Right ventricle myocardium inferior (tissue), 1 donor: ENCODE data around the gene CTR9. TPM values are rescaled to one million over a fixed set of nuclear protein-coding genes. Genes with fewer than 3 reads are reported as not detected.
"Not testable (repeated sequence)": the region's sequence is repeated elsewhere in the genome, so short reads cannot be mapped to it uniquely, and the experiment has no call there.

Experiments used
- ATAC-seq: fragments of 200-7000 bp; cut with Tn5 transposase; one replicate; pipeline ENCODE4 v1.9.1; 2020; ENCODE audit warnings: mild to moderate bottlenecking, moderate library complexity
- DNase-seq: peaks from one replicate; pipeline ENCODE4 v3.0.0; 2021; ENCODE audit errors: missing footprints
- intact Hi-C: fragments of 100-400 bp; cut with DNase I; formaldehyde crosslinking; loops from one replicate; pipeline ENCODE4 v1.11.0; 2022
- total RNA-seq: library from RNA; stranded (reverse); fragmentation: NEBNext Ultra II Directional; extraction: Animal tissue kit (Norgen Biotek cat#: 25700); gene quantifications from one replicate; pipeline ENCODE4 v1.2.1, GENCODE V29; 2021
- donor health status: DM: no; HTN: yes; CAD: no; lungs with severe emphysema.

The CTR9 gene
- total RNA-seq, 1 donor from 2014 or later: 20.6 TPM

DNA sequence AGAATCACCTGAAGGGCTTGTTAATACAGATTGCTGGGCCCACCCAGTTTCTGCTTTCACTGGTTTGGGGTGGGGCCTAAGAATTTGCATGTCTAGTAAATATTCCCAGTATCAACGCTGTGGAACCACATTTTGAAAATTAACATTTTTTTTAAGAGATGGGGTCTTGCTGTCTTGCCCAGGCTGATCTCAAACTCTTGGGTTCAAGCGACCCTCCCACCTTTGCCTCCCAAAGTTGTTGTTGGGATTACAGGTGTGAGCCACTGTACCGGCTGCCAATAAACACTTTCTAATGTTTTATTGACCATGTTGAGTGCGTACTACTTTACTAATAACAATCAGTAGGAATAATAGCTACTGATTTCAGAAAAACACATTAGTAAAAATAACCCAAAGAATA is 55.2 kb downstream of the CTR9 start:
- ATAC-seq: no peak
- intact Hi-C loops: loop anchor here (5.0 kb wide), 2 partner anchors 39 to 126 kb away; no protein-coding TSS in a partner anchor

GRCh38 chr11:10807493-10808234 is 56.6 kb downstream of the CTR9 start:
- DNase-seq (peak; percentile 84), ATAC-seq (peak; percentile 29)
- intact Hi-C loops: loop anchor here (2.0 to 5.0 kb wide), 3 partner anchors 40 to 125 kb away; no protein-coding TSS in a partner anchor

More for the DNA sequence above, 55.2 kb downstream of the CTR9 start:
- DNase-seq: no peak

DNA sequence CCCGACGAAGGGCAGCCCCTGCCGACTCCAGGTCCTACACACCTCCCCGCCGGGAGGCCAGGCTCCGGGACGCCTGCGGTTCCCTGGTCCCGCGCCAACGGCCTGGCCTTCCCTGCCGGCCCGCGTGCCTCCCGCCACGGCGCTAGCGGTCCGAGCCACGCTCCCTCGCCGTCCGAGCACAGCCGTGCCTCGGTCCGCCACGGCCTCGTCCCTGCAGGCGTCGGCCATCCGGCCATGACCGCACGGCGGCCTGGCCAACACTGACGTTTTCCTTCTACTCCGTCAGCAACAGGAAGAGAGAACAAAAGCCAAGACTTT is 57.1 kb downstream of the CTR9 start:
- intact Hi-C loops: loop anchor here (2.0 to 5.0 kb wide), 3 partner anchors 41 to 124 kb away; no protein-coding TSS in a partner anchor
- ATAC-seq: peak; percentile 12
- peak; percentile 71 for DNase-seq

- DNase-seq: peak; percentile 99
- peak; percentile 98 for ATAC-seq
- intact Hi-C loops: loop anchor here (1.0 to 5.0 kb wide), 5 partner anchors 41 to 124 kb away; partner anchors contain the start of gene ZBED5
Observed at GRCh38 chr11:10808553-10809372, 57.7 kb downstream of the CTR9 start, which contains the start of gene EIF4G2. EIF4G2 (minus strand) TSS chr11:10808926.

DNA sequence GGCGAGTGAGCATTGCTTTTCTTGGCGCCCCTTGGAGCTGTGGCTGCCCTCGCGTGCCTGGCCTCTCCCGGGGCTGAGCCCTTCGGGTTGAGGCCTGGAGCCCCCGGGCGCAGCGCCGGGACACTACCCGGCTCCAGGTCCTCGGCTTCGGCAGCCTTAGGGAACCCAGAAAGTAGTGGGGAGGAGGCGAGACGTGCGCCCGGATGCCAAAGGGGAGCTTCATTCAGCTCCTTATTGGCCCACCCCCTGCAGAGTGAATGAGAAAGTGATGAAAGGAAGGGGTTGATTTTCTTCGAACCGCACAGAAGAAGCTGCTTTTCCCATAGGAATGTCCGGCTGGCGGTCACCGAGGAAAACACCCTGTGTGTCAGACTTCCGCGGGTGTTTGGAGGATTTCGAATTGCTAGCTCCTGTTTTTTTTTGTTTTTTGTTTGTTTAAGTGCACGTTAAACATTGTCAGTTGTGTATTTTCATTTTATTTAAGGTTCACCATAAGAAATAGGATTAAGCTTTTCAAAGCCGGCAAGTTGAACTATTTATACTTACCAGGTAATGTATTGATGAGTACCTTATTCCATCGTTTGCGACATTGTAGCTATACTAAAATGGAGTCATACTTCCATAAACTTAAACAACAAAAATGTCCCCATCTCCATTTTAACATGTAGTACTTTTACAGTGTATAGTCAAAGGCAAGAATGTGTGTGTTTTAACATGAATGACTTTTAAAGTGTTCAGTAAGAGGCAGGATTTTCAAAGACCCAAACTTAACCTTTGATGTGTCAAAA is 58.5 kb downstream of the CTR9 start:
- peak; percentile 69 for DNase-seq
- intact Hi-C loops: loop anchor here (1.0 to 5.0 kb wide), 5 partner anchors 42 to 123 kb away; partner anchors contain the start of gene ZBED5

GRCh38 chr11:10813945-10814344 is 62.9 kb downstream of the CTR9 start:
- no peak for ATAC-seq
- no peak for DNase-seq
- intact Hi-C loops: no loop called here

More for the DNA sequence above, 58.5 kb downstream of the CTR9 start:
- ATAC-seq: peak; percentile 47

DNA sequence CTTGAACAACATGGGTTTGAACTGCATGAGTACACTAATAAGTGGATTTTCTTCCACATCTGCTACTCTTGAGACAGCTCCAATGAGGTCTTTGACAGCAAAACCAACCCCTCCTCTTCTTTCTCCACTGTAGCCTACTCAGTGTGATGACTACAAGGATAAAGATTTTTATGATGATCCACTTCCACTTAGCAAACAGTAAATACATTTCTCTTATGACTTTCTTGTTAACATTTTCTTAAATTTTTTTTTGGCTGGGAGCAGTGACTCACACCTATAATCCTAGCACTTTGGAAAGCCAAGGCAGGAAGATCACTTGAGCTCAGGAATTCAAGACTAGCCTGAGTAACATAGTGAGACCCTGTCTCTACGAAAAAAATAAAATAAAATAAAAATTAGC is 67.5 kb downstream of the CTR9 start:
- DNase-seq: no peak
- intact Hi-C loops: no loop called here
- no peak for ATAC-seq

DNA sequence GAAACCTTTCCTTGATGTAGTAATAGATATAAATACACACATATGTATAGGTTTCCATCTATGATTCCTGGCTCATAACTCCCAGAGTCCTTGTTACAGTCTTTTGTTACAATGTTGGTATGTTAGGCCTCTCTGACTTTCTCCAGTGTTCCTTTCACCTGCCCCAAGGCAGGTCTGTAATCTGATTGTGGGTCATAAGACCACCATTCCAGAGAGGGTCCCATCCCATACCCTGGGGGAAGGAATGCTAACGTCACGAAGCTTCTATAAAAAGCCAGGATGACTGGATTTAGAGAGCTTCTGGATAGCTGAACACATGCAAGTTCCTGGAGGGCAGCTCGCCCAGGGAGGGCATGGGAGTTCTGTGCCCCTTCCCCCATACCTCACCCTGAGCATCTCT is 71.4 kb downstream of the CTR9 start:
- ATAC-seq, intact Hi-C loops, DNase-seq: not testable (repeated sequence)

DNA sequence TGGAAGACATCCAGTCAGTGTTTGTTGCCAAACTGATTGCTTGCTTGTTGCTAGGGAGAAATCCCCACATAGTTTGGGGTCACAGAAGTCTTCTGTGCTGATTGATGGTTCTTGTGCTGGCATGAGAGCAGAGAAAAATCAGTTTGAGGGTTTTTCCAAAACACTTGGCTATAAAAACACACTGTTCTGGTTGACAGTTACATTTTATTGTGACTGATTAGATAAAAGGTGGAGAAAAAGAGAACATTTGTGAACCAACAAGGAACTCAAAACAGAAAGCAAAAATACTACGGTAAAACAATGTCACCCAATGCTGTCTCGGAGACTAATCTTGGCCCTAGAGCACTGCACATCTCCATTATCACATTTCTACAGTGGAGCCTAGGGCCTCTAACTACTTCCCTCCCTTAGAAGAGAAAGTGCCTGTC is 72.1 kb downstream of the CTR9 start:
- intact Hi-C loops: no loop called here
- no peak for ATAC-seq

DNA sequence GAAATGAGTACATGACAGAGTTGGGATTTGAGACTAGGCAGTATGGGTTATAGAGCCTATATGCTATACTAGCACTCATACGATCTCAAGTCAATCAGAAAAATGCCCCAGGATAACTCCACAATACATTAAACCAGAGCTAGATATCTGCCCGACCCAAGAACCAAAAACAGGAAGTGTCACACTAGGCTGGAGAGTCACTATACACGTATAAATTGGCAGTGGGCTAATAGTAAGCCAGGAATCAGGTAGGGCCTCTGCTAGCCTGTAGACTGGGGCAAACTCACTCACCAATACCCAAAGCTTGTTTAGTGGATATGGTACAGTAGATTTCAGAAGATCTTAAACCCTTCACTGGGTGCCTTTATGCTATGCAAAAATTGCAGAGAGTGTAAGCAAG is 73.8 kb downstream of the CTR9 start:
- DNase-seq (no peak), ATAC-seq (no peak)
- intact Hi-C loops: no loop called here

More for the DNA sequence above, 72.1 kb downstream of the CTR9 start:
- DNase-seq: no peak

DNA sequence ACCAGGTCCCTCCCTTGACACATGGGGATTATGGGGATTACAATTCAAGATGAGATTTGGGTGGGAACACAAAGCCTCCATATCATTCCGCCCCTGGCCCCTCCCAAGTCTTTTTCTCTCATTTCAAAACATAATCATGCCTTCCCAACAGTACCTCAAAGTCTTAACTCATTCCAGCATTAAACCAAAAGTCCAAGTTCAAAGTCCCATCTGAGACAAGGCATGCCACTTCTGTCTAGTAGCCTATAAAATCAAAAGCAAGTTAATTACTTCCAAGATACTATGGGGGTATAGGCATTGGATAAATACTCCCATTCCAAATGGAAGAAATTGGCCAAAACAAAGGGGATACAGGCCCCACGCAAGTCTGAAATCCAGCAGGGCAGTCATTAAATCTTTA is 77.4 kb downstream of the CTR9 start:
- intact Hi-C loops: no loop called here
- ATAC-seq (no peak), DNase-seq (no peak)

- intact Hi-C loops: no loop called here
- ATAC-seq: no peak
- DNase-seq: no peak
Observed at GRCh38 chr11:10829139-10829538, 78.1 kb downstream of the CTR9 start.

Other genes with a start within 250 kb of the CTR9 start
- 37.9 TPM for gene RNF141, start 210.1 kb upstream of the CTR9 start, total RNA-seq
- gene LYVE1, start 182.6 kb upstream of the CTR9 start, total RNA-seq: 106 TPM
- 5.9 TPM for gene IRAG1, start 57.5 kb upstream of the CTR9 start, total RNA-seq
- 752 TPM for gene EIF4G2, start 57.7 kb downstream of the CTR9 start, total RNA-seq
- 42.7 TPM for gene ZBED5, start 106.8 kb downstream of the CTR9 start, total RNA-seq